HG03460 (cell line): Measurements from ENCODE around the gene C2.
"Not testable (repeated sequence)": the region's sequence is repeated elsewhere in the genome, so short reads cannot be mapped to it uniquely, and the experiment has no call there.

Source experiments
- ATAC-seq: cut with Tn5 transposase; IDR thresholded peaks from one replicate; pipeline ENCODE4 v1.9.1; 2021; ENCODE audit not compliant: unreplicated experiment

The C2 gene

GRCh38 chr6:31976065-31976464, 48.5 kb downstream of the C2 start:
- not testable (repeated sequence) for ATAC-seq

DNA sequence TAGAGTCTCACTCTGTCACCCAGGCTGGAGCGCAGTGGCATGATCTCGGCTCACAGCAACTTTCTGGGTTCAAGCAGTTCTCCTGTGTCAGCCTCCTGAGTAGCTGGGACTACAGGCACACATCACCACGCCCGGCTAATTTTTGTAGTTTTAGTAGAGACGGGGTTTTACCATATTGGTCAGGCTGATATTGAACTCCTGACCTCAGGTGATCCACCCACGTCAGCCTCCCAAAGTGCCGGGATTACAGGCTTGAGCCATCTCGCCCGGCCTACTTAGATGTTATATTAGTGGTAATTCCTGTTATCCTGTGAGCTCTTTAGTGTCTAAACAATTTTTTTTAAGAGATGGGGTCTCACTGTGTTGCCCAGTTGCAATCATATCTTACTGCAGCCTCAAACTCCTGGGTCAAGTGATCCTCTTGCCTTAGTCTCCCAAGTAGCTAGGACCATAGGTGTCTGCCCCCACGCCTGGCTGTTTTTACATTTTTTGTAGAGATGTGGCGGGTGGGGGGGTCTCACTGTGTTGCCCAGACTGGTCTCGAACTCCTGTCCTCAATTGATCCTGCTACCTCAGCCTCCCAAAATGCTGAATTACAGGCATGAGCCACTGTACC, 50.4 kb downstream of the C2 start:
- ATAC-seq, result no peak

DNA sequence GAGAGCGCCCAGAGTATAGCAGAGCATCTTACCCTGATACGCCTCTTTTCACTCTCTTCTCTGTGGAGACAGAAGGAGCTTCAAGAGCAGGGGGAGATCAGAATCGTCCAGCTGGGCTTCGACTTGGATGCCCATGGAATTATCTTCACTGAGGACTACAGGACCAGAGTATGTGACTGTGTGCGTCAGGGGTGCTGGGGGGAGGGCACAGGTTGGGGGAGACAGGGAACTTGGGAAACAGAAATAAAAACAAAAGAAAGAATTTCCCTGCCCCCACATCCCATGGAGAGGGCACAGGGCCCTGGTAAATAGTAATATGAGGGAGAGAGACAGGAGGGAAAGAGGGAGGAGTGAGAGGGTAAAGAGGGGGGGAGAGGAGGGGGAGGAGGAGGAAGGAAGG, 51.3 kb downstream of the C2 start:
- ATAC-seq, result no peak

GRCh38 chr6:31979238-31979898, 51.9 kb downstream of the C2 start:
- ATAC-seq, result no peak

- not testable (repeated sequence) for ATAC-seq
Observed at GRCh38 chr6:31980195-31980876, 52.8 kb downstream of the C2 start.

- not testable (repeated sequence) for ATAC-seq
Observed at GRCh38 chr6:31980998-31981397, 53.5 kb downstream of the C2 start.

- not testable (repeated sequence) for ATAC-seq
Observed at GRCh38 chr6:31981744-31982143, 54.2 kb downstream of the C2 start, which contains the start of gene C4A. Gene C4A (plus strand): TSS chr6:31982057. CDS start chr6:31982108, 51 bp downstream.

DNA sequence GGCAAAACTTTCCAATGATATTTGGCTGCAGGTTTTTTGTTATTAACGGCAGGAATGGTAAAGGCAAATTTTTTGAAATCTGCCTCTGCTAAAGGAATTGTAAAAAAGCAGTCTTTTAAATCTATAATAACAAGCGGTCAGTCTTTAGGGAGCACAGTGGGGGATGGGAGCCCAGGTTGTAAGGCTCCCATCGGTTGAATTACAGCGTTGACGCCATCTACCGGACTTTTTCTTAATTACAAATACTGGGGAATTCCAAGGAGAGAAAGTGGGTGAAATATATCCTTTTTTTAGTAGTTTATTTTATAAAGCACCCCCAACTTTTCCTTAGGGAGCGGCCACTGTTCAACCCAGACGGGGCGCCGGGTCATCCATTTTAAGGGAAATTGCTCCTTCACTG, 61.8 kb downstream of the C2 start:
- not testable (repeated sequence) for ATAC-seq

DNA sequence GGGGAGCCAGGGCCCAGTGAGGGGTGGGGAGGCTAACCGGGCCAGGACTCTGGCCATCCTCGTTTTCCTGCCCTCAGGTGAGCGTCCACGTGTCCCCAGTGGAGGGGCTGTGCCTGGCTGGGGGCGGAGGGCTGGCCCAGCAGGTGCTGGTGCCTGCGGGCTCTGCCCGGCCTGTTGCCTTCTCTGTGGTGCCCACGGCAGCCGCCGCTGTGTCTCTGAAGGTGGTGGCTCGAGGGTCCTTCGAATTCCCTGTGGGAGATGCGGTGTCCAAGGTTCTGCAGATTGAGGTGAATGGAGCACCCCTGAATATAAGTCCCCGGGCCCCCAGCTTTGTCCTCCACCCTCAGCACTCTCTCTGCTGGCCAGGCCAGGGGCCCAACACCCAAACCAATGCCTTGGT, 66.9 kb downstream of the C2 start:
- ATAC-seq, result not testable (repeated sequence)
